HG02973 (cell line): ENCODE results near the gene TFCP2.

Source experiments
- ATAC-seq: cut with Tn5 transposase; IDR thresholded peaks from one replicate; pipeline ENCODE4 v1.9.1; 2021; ENCODE audit warnings: moderate library complexity; ENCODE audit not compliant: unreplicated experiment

The TFCP2 gene

DNA sequence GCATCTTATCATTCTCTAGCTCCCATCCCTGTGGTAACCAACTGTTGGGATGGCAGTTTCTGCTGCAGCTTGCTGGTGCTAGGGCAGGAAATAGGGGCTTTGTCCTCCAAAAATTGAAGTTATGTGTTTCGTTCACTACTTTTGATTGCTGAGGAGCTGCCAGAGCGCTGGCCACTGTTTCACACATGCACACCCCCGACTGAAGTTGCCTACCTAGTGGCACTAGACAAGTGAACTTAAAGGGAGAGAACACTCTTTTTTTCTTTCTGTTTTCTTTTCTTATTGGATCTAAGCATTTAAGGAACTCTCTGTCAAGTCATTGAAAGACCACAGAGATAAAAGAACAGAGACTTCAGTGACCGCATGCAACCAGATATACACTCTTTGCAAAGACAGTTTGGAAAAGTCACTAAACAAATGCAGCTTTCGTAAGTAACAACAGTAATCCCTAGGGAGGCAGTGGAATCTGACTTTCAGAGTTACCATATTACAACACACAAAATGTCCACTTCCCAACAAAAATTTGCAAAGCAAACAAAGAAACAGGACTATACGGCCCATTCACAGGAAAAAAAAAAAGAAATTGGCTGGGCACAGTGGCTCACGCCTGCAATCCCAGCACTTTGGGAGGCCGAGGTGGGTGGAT lies 12.0 kb downstream of the TFCP2 start:
- ATAC-seq = no peak

DNA sequence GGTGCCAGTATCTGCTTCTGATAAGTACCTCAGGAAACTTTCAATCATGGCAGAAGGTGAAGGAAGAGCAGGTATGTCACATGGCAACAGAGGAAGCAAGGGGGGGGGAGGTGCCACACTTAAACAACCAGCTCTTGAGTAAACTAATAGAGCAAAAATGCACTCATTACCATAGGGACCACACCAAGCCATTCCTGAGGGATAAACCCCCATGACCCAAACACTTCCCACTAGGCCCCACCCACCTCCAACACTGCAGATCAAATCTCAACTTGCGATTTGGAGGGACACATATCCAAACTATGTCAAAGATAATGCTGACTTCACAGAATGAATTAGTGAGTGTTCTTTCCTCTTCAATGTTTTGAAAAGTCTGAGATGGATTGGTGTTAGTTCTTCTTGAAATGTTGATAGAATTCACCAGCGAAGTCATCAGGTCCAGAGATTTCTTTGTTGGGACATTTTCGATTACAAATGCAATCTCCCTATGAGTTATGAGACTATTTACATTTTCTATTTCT lies 16.6 kb downstream of the TFCP2 start:
- ATAC-seq = no peak

DNA sequence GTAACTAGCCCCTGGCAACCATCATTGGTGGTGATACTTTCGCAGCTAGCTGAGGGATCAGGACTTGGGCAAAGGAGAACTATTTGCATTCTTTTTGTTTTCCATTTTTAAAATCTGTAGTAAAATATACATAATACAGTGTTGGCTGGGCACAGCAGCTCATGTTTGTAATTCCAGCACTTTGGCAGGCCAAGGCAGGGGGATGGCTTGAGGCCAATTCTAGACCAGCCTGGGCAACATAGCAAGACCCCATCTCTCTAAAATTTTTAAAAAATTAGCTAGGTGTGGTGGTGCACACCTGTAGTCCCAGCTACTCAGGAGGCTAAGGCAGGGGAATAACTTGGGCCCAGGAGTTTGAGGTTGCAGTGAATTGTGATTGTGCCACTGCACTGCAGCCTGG lies 20.0 kb downstream of the TFCP2 start:
- ATAC-seq = no peak

DNA sequence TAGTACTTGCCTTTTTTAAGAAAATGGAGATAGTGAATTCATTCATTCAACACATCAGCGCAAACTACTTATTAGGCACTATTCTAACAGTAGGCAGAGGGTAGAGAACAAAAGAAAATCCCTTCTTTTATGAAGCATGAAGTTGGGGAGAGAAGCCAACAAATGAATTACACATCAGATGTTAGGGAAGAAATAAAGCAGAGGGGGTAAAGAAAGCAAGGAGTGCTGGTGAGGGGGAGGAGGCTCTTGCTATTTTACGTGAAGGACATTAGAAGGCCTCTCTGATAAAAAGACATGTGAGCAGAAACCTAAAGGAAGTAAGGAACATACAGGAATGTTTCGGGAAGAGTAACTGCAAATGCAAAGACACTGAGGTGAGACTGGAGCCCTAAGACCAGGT lies 22.2 kb downstream of the TFCP2 start:
- no peak for ATAC-seq

DNA sequence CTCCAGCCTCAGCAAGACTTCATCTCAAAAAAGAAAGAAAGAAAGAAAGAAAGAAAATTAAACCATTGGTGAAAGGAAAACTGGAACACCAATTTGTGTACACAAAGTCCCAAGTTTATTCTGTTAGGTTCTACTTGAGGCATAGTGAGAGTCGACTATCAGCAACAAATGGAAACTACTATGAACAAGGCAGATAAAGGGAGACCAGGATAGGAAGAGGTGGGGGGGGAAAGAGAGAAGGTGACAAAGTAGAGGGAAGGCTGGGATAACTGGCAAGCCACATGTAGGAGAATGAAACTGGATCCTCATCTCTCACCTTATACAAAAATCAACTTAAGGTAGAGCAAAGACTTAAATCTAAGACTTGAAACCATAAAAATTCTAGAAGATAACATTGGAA lies 25.6 kb downstream of the TFCP2 start:
- no peak for ATAC-seq

DNA sequence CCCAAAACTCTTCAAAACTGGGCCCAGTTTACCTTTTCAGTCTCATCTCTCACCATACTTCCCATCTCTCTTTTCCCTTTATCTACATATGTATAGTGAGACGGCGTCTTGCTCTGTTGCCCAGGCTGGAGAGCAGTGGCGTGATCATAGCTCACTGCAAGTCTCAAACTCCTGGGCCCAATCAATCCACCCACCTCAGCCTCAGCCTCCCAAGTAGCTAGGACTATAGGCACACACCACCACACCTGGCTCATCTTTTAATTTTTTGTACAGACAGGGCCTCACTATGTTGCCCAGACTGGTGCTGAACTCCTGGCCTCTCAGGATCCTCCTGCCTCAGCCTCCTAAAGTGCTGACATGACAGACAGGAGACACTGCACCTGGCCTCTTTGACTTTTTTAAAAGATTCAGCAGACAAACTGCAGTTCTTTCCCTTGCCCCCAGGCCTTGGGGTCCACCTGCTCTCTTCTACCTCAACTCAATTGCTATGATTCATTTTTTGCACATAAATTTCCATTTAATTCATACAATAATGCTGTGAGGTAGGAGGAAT lies 33.6 kb downstream of the TFCP2 start:
- ATAC-seq = no peak

DNA sequence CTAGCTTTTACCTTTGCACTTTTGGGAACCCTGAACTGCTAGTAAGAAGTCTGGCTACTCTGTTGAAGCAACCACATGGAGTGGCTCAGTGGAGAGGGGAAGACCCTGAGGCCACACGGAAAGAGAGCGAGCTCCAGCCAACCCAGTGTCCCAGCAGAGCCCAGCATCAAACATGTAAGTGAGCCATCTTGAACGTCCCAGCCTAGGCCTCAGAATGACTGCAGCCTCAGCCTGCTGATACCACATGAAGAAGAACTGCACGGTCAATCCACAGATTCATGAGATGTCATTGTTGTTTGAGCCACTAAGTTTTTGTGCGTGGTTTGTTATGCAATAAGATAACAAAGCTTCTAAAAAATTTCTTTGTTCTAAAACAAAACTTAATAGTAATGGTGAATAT lies 40.2 kb downstream of the TFCP2 start:
- ATAC-seq = no peak

DNA sequence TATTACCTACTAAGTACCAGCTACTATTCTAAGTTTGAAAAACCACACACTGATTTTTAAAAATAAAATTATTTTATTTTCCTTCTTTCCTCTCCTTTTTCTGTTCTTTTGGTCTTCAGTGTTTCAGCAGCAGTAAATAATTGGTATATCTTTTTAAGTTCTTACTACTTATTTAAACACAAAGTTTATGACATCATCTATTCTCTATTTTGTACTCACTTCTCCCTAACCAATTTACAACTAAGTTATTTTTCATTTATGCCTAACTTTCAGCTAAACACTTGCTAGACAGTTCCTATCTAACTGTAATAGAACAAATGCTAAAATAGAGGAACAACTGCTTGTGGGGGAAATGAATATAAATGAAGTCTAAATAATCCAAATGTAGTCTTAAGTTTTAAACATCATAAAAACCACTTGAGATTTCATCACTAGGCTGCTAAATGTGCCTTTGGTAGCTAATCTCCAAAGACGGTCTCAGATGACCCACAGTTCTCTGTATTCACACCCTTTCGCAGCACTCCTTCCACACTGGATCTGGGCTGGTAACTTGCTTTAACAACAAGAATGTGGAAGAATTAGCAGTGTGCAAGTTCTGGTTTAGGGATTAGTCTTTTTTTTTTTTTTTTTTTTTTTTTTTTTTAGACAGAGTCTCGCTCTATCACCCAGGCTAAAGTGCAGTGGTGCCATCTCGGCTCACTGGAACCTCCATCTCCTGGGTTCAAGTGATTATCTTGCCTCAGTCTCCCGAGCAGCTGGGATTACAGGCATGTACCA lies 41.0 kb downstream of the TFCP2 start:
- no peak for ATAC-seq

DNA sequence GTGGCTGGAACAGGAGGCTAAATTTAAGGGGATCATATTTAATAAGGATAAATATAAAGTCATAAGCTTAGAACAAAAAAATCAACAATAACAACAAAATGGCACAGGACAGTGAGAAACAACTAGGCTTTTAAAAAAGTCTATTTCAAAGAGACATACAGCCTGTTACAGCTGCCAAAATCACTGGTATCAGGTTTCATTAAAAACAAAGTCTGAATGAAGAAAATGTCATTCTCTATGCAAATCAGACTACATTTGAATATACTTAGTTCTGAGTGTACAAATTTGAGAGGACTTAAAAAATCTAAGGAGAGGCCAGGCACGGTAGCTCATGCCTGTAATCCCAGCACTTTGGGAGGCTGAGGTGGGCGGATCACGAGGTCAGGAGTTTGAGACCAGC lies 44.0 kb downstream of the TFCP2 start:
- ATAC-seq = no peak

DNA sequence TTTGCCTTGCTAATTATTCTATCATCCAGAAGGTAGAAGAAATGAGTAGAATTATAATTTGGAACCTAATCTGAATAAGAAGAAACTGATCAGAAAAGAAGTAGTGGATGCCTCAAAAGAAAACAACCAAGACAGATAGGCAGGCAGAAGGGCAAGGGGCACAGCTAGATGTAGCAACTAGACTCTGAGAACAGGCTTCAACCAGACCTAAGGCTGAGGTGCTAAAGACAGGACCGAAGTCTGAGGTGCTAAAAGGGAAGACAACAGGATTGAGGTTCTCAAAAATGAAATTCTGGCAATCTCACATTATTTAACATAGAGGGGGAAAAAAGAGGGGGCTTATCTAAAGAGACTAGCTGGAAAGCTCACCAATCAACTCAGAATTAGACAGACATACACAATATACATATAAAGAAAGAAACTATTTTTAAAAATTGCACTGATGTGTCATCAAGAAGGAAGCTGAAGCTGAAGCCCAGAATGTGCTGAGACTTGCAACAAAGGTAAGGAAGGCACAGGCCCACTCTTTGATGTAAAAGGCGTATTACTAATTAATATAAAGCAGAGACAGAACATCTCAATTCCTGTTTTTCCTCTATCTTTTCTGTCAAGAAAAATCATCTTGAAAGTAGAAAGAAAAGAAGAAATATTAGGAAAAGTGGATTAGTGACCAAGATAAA lies 45.7 kb downstream of the TFCP2 start:
- no peak for ATAC-seq

DNA sequence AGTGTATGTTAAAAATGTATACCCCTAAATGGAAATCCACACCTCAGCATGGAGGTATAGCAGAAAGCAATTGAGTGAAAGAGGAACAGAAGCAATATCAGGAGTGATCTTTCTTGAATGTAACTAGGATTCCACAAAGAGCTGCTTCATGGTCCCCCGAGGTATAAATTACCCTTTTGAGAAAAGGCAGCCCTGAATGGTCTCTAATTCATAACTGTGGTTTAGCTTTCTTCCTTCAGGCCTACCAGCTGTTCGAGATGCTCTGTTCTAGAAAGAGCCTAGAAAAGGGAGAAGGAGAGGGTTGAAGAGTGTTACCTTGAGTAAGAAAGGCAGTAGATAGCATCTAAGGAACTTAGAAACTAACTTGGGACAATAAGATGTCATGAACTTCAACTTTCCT lies 46.6 kb downstream of the TFCP2 start:
- no peak for ATAC-seq

DNA sequence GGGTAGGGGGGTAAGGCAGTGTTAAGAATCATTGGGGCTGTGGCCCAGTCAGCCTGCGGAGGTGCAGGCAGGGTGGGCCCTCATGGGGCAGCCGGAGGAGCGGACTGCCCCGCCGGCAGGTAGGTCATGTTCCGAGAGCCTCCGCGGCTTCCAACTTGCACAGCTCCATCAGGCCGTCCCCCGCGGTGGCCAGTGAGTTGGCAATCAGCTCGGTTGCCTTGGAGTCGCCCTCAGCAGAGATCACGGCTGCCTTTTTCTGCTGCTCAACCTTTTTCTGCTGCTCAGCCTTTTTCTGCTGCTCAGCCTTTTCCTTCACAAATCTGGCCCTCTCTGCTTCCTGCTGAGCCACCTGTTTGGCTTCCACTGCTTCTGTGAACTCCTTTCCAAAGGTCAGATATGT lies 48.4 kb downstream of the TFCP2 start:
- no peak for ATAC-seq

DNA sequence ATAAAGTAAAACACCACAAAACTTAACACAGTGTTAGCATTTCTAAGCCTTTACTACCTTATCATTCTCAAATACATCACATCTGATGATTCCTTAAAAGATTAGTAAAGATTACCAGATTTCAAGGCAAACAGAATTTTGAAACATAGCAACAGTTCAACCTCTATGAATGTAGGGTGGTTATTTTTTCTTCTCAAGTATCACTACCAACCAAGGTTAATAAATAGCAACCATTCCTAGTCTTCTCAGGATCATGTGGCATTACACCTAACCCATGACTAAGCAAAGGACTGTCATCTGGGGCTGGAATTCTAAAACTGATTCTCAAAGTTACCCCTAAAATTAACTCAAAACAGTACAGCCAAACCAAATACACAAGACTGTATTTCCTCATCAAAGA lies 50.1 kb downstream of the TFCP2 start:
- no peak for ATAC-seq

DNA sequence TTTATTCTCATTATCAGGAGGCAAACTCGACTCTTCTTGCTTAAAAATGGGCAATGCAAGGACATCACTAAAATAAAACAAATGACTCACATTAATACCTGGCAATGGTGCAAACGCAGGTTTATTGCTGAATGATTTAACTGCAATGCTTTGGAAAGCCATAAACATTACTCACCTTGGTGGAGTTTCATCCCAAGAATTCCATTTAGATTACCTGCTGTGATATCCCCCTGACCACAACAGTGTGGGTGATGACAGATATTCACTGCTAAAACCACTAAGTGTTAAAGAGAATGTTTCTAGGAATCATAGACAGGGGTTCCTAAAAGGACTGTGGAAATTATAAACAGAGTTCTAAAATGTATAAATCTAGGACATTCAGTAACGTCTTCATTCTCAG lies 54.2 kb downstream of the TFCP2 start:
- ATAC-seq = no peak

DNA sequence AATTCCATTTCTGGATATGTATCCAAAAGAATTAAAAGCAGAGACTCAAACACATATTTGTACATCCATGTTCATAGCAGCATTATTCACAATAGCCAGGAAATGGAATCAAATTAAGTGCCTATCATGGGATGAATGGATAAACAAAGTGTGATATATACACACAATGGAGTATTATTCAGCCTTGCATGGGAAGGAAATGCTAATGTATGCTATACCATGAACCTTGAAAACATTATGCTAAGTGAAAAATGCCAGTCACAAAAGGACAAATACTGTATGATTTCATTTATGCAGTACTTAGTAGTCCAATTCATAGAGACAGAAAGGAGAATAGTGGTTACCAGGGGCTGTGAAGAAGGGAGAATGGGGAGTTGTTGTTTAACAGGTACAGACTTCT lies 57.4 kb downstream of the TFCP2 start:
- no peak for ATAC-seq

DNA sequence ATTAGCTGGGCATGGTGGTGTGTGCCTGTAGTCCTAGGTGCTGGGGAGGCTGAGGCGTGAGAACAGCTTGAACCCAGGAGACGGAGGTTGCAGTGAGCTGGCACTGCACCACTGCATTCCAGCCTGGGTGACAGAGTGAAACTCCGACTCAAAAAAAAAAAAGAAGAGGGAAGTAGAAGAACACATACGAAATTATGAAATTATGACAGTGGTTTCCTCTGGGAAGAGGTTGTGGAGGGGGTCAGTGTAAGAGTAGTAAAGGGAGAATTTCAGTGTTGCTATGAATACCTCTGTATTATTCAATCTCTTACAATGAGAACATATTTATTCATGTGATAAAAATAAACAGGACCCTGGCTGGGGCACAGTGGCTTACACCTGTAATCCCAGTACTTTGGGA lies 64.8 kb downstream of the TFCP2 start:
- no peak for ATAC-seq

DNA sequence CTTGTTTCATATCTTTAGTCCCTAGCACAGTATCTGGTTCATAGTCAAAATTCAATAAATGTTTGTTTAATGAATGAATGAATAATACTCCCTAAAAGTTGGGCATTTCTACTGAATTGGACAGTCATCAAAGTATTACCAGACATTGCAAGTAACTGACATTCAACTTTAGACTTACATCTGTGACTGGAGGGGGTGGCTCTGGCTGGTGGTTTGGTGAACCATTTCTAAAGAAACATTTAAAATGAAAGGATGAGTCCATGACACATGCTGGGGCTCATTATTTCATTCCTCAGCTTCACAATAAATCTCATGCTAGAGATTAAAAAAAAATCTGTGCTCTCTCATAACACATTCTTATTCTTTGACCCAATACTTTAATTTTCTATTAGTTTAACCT lies 69.0 kb downstream of the TFCP2 start:
- no peak for ATAC-seq

DNA sequence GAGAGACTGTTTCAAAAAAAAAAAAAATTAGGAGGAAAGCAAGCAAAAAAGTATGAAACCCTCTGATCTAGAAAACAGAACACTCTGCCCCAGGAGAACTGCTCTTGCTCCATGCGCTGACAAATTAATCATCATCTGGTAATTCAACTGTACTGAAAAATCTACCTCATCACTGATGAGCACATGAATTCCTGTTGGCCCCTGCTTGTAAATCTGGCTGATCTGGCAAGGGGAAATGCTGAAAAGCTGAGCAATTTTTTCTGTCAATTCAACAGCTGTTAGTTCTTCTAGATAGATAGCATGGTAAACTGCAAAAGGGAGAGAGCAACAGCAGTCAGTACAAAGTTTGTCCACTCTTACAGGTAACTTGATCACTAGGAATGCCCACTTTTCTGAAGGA lies 74.3 kb downstream of the TFCP2 start:
- no peak for ATAC-seq

DNA sequence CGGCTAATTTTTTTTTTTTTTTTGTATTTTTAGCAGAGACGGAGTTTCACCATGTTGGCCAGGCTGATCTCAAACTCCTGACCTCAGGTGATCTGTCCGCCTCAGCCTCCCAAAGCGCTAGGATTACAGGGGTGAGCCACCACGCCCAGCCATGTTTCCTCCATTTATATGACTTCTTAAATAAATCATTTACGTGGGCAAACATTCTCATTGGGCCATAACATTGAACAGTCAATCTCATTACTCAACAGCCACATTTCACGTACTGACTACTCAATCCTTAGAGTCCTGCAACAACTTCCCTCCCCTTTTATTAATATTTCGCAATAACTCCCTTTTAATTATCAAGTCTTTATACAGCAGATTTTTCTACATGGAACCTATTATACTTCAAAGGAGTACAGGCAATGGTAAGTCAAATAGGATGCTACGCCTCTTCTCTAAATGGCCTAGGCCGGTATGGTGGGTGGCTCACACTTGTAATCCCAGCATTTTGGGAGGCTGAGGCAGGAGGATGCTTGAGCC lies 82.2 kb downstream of the TFCP2 start:
- ATAC-seq = no peak

DNA sequence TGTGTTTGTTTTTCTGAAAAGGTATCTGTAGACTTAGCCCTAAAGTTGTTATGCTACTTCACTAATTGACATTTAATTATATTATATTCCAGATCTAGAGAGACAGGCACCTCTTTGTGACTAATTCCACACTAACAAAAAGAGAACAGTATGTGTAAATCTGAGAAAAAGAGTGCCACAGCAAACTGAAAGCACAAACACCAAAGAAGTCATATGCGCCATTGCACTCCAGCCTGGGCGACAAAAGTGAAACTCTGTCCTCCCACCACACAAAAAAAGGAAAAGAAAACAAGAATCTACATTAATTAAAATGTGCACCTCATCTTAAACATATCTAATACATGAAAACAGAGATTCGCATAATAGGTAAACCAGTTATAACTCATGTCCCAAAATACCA lies 85.1 kb downstream of the TFCP2 start:
- no peak for ATAC-seq

DNA sequence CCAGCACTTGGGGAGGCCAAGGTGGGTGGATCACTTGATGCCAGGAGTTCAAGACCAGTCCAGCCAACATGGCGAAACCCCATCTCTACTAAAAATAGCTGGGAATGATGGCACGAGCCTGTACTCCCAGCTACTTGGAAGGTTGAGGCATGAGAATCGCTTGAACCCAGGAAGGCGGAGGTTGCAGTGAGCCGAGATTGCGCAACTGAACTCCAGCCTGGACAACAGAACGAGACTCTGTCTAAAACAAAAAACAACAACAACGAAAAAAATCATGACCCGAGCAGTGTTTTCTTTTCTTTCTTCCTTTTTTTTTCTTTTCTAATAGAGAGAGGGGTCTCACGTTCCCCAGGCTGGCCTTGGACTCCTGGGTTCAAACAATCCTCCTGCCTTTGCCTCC lies 86.0 kb downstream of the TFCP2 start:
- ATAC-seq = no peak

DNA sequence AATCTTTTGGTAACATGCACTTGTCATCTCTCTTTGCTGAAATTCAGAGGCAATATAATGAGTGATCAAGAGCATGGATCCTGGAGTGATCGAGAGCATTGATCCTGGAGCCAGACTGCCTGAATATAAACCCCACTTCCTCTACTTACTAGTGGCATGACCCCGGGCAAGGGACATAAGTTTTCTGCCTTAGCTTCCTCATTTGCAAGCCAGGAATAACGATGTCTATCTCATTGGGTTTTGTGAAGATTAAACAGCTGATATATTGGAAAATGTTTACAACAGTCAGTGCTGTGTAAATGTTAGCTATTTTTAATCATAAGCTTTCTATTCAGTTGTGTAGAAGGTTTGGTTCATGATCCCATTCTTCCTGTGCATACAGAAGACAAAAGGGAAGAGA lies 87.2 kb downstream of the TFCP2 start:
- ATAC-seq = no peak
